GM19372 (cell line): ENCODE data around the gene YARS2.

Experiments
- ATAC-seq: cut with Tn5 transposase; IDR thresholded peaks from one replicate; pipeline ENCODE4 v1.9.1; 2021; ENCODE audit warnings: mild to moderate bottlenecking, low read depth, moderate library complexity; ENCODE audit not compliant: unreplicated experiment

The YARS2 gene

GRCh38 chr12:32755654-32756475, at the start of gene YARS2:
Gene YARS2, minus strand, starts transcription at chr12:32755897. Its CDS starts 23 bp downstream, at chr12:32755874.
- ATAC-seq = peak; percentile 76

GRCh38 chr12:32804301-32804700, 48.6 kb upstream of the YARS2 start:
- ATAC-seq = no peak

GRCh38 chr12:32801269-32801980, 45.7 kb upstream of the YARS2 start:
- no peak for ATAC-seq

- no peak for ATAC-seq
Observed at GRCh38 chr12:32794281-32794680, 38.6 kb upstream of the YARS2 start.

GRCh38 chr12:32789916-32790315, 34.2 kb upstream of the YARS2 start:
- ATAC-seq = no peak

GRCh38 chr12:32789446-32789845, 33.7 kb upstream of the YARS2 start:
- no peak for ATAC-seq

- no peak for ATAC-seq
Observed at GRCh38 chr12:32788405-32788804, 32.7 kb upstream of the YARS2 start.

GRCh38 chr12:32785557-32785956, 29.9 kb upstream of the YARS2 start:
- no peak for ATAC-seq

GRCh38 chr12:32783029-32783428, 27.3 kb upstream of the YARS2 start:
- ATAC-seq = no peak

GRCh38 chr12:32780071-32780470, 24.4 kb upstream of the YARS2 start:
- ATAC-seq = no peak

GRCh38 chr12:32777691-32778175, 22.0 kb upstream of the YARS2 start:
- no peak for ATAC-seq

- no peak for ATAC-seq
Observed at GRCh38 chr12:32777159-32777558, 21.5 kb upstream of the YARS2 start.

- ATAC-seq = no peak
Observed at GRCh38 chr12:32776258-32776657, 20.6 kb upstream of the YARS2 start.

GRCh38 chr12:32773691-32774090, 18.0 kb upstream of the YARS2 start:
- no peak for ATAC-seq

- ATAC-seq = no peak
Observed at GRCh38 chr12:32770141-32770540, 14.4 kb upstream of the YARS2 start.

GRCh38 chr12:32768518-32768917, 12.8 kb upstream of the YARS2 start:
- no peak for ATAC-seq

- no peak for ATAC-seq
Observed at GRCh38 chr12:32765906-32766305, 10.2 kb upstream of the YARS2 start.

GRCh38 chr12:32761716-32762115, 6.0 kb upstream of the YARS2 start:
- ATAC-seq = no peak

- ATAC-seq = no peak
Observed at GRCh38 chr12:32757157-32757556, 1.5 kb upstream of the YARS2 start.

GRCh38 chr12:32756476-32757066, 874 bp upstream of the YARS2 start:
- no peak for ATAC-seq

- ATAC-seq = peak; percentile 66
Observed at GRCh38 chr12:32755051-32755653, 545 bp downstream of the YARS2 start.
